Pancreas (tissue), 10 donors: ENCODE results near the gene BAG5. TPM values are rescaled to one million over a fixed set of nuclear protein-coding genes. Genes with fewer than 3 reads are reported as not detected.
A peak's percentile ranks its signal among the peaks of the same experiment; 100 is the strongest.

Source experiments
- ATAC-seq, 4 donors: fragments of 200-7000 bp; cut with Tn5 transposase; one replicate each; pipeline versions ENCODE4 v1.8.0 to v1.9.1; 2020; ENCODE audit warnings: mild to moderate bottlenecking in 4 of 4, moderate library complexity in 4 of 4
- DNase-seq, 6 donors: peaks; one replicate each; pipeline ENCODE4 v3.0.0-alpha.2; 2020
- FAIRE-seq: peaks from 2 replicates; lab custom pipeline; 2012; peaks lifted over from hg19 to GRCh38; lab: Jason Lieb, UNC
- H3K27ac ChIP-seq, 4 donors: fragments of 200-600 bp; sonication (generic); 1 replicate in 3 of 4; 2 replicates in 1 of 4; pipeline versions ENCODE4 v1.5.0 to v1.8.0; 2020
- H3K27me3 ChIP-seq, 4 donors: fragments of 200-600 bp; one replicate each; pipeline ENCODE4 v1.8.0; 2021
- H3K36me3 ChIP-seq, 3 donors: fragments of 200-600 bp; sonication (generic) in 1 of 3; one replicate each; pipeline versions ENCODE4 v1.5.0 to v1.8.0; 2020 to 2021
- H3K4me1 ChIP-seq, 3 donors: fragments of 200-600 bp; one replicate each; pipeline ENCODE4 v1.8.0; 2021
- H3K4me3 ChIP-seq, 4 donors: fragments of 200-600 bp; sonication (generic) in 2 of 4; one replicate each; pipeline versions ENCODE4 v1.5.0 to v1.8.0; 2020 to 2021
- H3K9me3 ChIP-seq, 4 donors: fragments of 200-600 bp; one replicate each; pipeline ENCODE4 v1.8.0; 2021
- CTCF ChIP-seq, 4 donors: fragments of 200-600 bp; sonication (generic) in 3 of 4; IDR thresholded peaks; one replicate each; pipeline versions ENCODE4 v1.5.0 to v1.8.0; 2021; ENCODE audit warnings: antibody characterized with exemption in 4 of 4
- WGBS, 2 donors: extraction: QIAGEN DNeasy Blood & Tissue Kit; methylation state at CpG; one replicate each; pipeline ENCODE4 v1.1.7; 2013; 5-methylcytosine and 5-hydroxymethylcytosine counted together
- intact Hi-C, 3 donors: fragments of 100-400 bp; cut with DNase I; formaldehyde crosslinking; loops; one replicate each; pipeline versions ENCODE4 v1.11.1 to v1.14.2; 2022
- polyA plus RNA-seq, 2 donors: library from polyadenylated mRNA; stranded (reverse); fragments of 200-250 nt; gene quantifications; one replicate each; pipeline ENCODE4 v1.2.3, GENCODE V29; 2013
- total RNA-seq, 6 donors: library from RNA; stranded (reverse); fragmentation: NEBNext Ultra II Directional in 4 of 6; extraction: Animal tissue kit (Norgen Biotek cat#: 25700) in 4 of 6; gene quantifications; one replicate each; pipeline versions ENCODE4 v1.2.1 to v1.2.4, GENCODE V29; 2021 to 2023
- donor health status: healthy with polysubstance abuse.
- donor health status: DM: no; HTN: no; CAD: no; lungs with moderate emphysema.
- donor health status: DM: no; HTN: no; CAD: no.
- donor health status: control.
- donor health status: control.
- donor health status: Bipolar disorder and iron deficiency.
- donor health status: DM: yes; HTN: yes; CAD: no.
- donor health status: DM: no; HTN: no; CAD: no.
- donor health status: DM: no; HTN: no; CAD: no.
- donor health status: DM: yes; HTN: yes; CAD: no.

BAG5 gene
- total and polyA plus RNA-seq, 8 donors, result 3.6 to 13.4 (median 8.8) TPM

- TF ChIP-seq CTCF (IDR thresholded peaks at IDR 0.05), result no peak
- WGBS, 2 donors, result 80 to 88% methylated on average over 17 to 18 of the region's 18 CpGs
- Histone ChIP-seq H3K27me3 (no peaks in the 10 kb centered on the region), H3K4me3 (no peak overlapping the region), H3K9me3 (no peaks in the 10 kb centered on the region), H3K27ac (no peak overlapping the region), H3K4me1 (peaks cover 0 to 11% (median 3%) of the 10 kb centered on the region in 3 donors), H3K36me3 (no peaks in the 10 kb centered on the region)
- FAIRE-seq (no peak), ATAC-seq (no peak), DNase-seq (peak in 3 of 6 donors; percentile 24 to 52 (median 52))
- intact Hi-C loops, result loop anchor here in 2 of 3 donors (2.0 to 10.0 kb wide), 2 partner anchors 29 to 53 kb away; no protein-coding TSS in a partner anchor
Observed at GRCh38 chr14:103547941-103548462, 14.5 kb downstream of the BAG5 start.

GRCh38 chr14:103547455-103547940 lies 15.0 kb downstream of the BAG5 start:
- peak in 3 of 6 donors; percentile 7 to 66 (median 54) for DNase-seq
- H3K9me3 ChIP-seq, result no peaks in the 10 kb centered on the region
- H3K4me3 ChIP-seq, result no peak overlapping the region
- H3K27me3 ChIP-seq, result no peaks in the 10 kb centered on the region
- no peaks in the 10 kb centered on the region for H3K36me3 ChIP-seq
- no peak for TF ChIP-seq CTCF (IDR thresholded peaks at IDR 0.05)
- WGBS, 2 donors, result 75 to 76% methylated on average over 10 to 11 of the region's 11 CpGs
- ATAC-seq, result no peak
- intact Hi-C loops, result loop anchor here in 2 of 3 donors (2.0 to 10.0 kb wide), 2 partner anchors 29 to 53 kb away; no protein-coding TSS in a partner anchor
- no peak for FAIRE-seq
- peaks cover 0 to 11% (median 3%) of the 10 kb centered on the region in 3 donors for H3K4me1 ChIP-seq
- H3K27ac ChIP-seq, result no peak overlapping the region

- FAIRE-seq, result no peak
- TF ChIP-seq CTCF (IDR thresholded peaks at IDR 0.05), result peak; percentile 78 to 91 (median 87)
- H3K27ac ChIP-seq, result no peak overlapping the region
- no peak overlapping the region for H3K4me3 ChIP-seq
- no peaks in the 10 kb centered on the region for H3K36me3 ChIP-seq
- ATAC-seq, result peak; percentile 53 to 79 (median 75)
- 19 to 22% methylated on average over 20 to 21 of the region's 21 CpGs for WGBS, 2 donors
- intact Hi-C loops, result loop anchor here in 2 of 3 donors (2.0 to 10.0 kb wide), 2 partner anchors 28 to 52 kb away; no protein-coding TSS in a partner anchor
- peak; percentile 59 to 92 (median 80) for DNase-seq
- no peaks in the 10 kb centered on the region for H3K9me3 ChIP-seq
- peaks cover 0 to 11% (median 3%) of the 10 kb centered on the region in 3 donors for H3K4me1 ChIP-seq
- H3K27me3 ChIP-seq, result no peaks in the 10 kb centered on the region
Observed at GRCh38 chr14:103546652-103547454, 15.6 kb downstream of the BAG5 start.

GRCh38 chr14:103545915-103546651 lies 16.4 kb downstream of the BAG5 start:
- H3K27me3 ChIP-seq, result no peaks in the 10 kb centered on the region

More at GRCh38 chr14:103545915-103546651, 16.4 kb downstream of the BAG5 start:
- no peak overlapping the region for H3K4me3 ChIP-seq
- intact Hi-C loops, result loop anchor here in 2 of 3 donors (2.0 to 10.0 kb wide), 2 partner anchors 27 to 51 kb away; no protein-coding TSS in a partner anchor
- H3K9me3 ChIP-seq, result no peaks in the 10 kb centered on the region
- peak in 2 of 6 donors; percentile 57 to 65 for DNase-seq
- H3K4me1 ChIP-seq, result peaks cover 0 to 11% (median 3%) of the 10 kb centered on the region in 3 donors
- no peak for ATAC-seq
- TF ChIP-seq CTCF (IDR thresholded peaks at IDR 0.05), result no peak
- 69 to 79% methylated on average over 27 of the region's 27 CpGs for WGBS, 2 donors
- FAIRE-seq, result no peak
- no peaks in the 10 kb centered on the region for H3K36me3 ChIP-seq
- H3K27ac ChIP-seq, result no peak overlapping the region
